CD4-positive, alpha-beta T cell (primary cell): ENCODE results near the gene GFPT2. TPM values are rescaled to one million over a fixed set of nuclear protein-coding genes. Genes with fewer than 3 reads are reported as not detected.

Source experiments
- ATAC-seq: fragments of 200-7000 bp; cut with Tn5 transposase; one replicate; pipeline ENCODE4 v1.10.0; 2022; ENCODE audit warnings: mild to moderate bottlenecking; ENCODE audit not compliant: poor library complexity
- CTCF ChIA-PET: fragments of 350-600 bp; sonication (Branson Sonifier 250); formaldehyde crosslinking; loops from one replicate; lab custom pipeline; 2021; ENCODE audit warnings: antibody characterized with exemption, inconsistent platforms; lab: Charles Lee
- POLR2A ChIA-PET: fragments of 350-600 bp; sonication (Branson Sonifier 250); formaldehyde crosslinking; loops from one replicate; lab custom pipeline; 2021; ENCODE audit warnings: antibody characterized with exemption, inconsistent platforms; lab: Charles Lee
- DNase-seq, 14 experiments: peaks; one replicate each; pipeline ENCODE4 v3.0.0-alpha.2; 2013 to 2020; ENCODE audit warnings: mixed read lengths in 2 of 14
- H3K27ac ChIP-seq, 2 donors: one replicate each; pipeline versions ENCODE4 v1.5.1 to v1.7.0; 2013; ENCODE audit warnings: low read length in 2 of 2, low read depth in 1 of 2, mild to moderate bottlenecking in 1 of 2
- H3K27me3 ChIP-seq, 2 experiments: 1 replicate in 1 of 2; 2 replicates in 1 of 2; pipeline versions ENCODE4 v1.6.1 to v1.7.0; 2013; ENCODE audit warnings: low read length in 2 of 2, control low read depth in 1 of 2, mild to moderate bottlenecking in 1 of 2, moderate library complexity in 1 of 2; ENCODE audit not compliant: insufficient read depth in 2 of 2, control insufficient read depth in 1 of 2
- H3K36me3 ChIP-seq: one replicate; pipeline ENCODE4 v1.6.1; 2013; ENCODE audit warnings: low read length, control low read depth; ENCODE audit not compliant: insufficient read depth
- H3K4me1 ChIP-seq: one replicate; pipeline ENCODE4 v1.6.1; 2013; ENCODE audit warnings: low read length, control low read depth; ENCODE audit not compliant: insufficient read depth
- H3K4me3 ChIP-seq: one replicate; pipeline ENCODE4 v1.5.1; 2013; ENCODE audit warnings: mild to moderate bottlenecking, low read length, moderate library complexity
- H3K9me3 ChIP-seq, 2 experiments: 1 replicate in 1 of 2; 2 replicates in 1 of 2; pipeline versions ENCODE4 v1.6.1 to v1.7.0; 2013; ENCODE audit warnings: low read length in 2 of 2, mild to moderate bottlenecking in 2 of 2, control low read depth in 1 of 2, moderate library complexity in 1 of 2; ENCODE audit not compliant: control insufficient read depth in 1 of 2, insufficient read depth in 1 of 2
- H3K27ac Mint-ChIP-seq: one replicate; pipeline ENCODE4 v1.8.0; 2020; ENCODE audit warnings: mixed read lengths
- H3K27me3 Mint-ChIP-seq: one replicate; pipeline ENCODE4 v1.8.0; 2021; ENCODE audit warnings: mixed read lengths
- H3K36me3 Mint-ChIP-seq: one replicate; pipeline ENCODE4 v1.8.0; 2021; ENCODE audit warnings: low read depth, mixed read lengths
- H3K4me1 Mint-ChIP-seq: one replicate; pipeline ENCODE4 v1.8.0; 2021; ENCODE audit warnings: low read depth, mixed read lengths
- H3K4me3 Mint-ChIP-seq: one replicate; pipeline ENCODE4 v1.8.0; 2020; ENCODE audit warnings: mild to moderate bottlenecking, mixed read lengths
- H3K9me3 Mint-ChIP-seq: one replicate; pipeline ENCODE4 v1.8.0; 2020; ENCODE audit warnings: mixed read lengths
- CTCF ChIP-seq: fragments of 200-600 bp; IDR thresholded peaks from one replicate; pipeline ENCODE4 v1.8.0; 2022; ENCODE audit warnings: antibody characterized with exemption, mild to moderate bottlenecking
- intact Hi-C, 2 experiments: fragments of 100-400 bp; cut with DNase I in 1 of 2; cut with micrococcal nuclease in 1 of 2; formaldehyde crosslinking; loops; one replicate each; pipeline versions ENCODE4 v1.15.1 to v1.9.0; 2023 to 2025; cut with DNase I, micrococcal nuclease
- total RNA-seq, 174 experiments: library from RNA in 2 of 174; stranded (reverse) in 2 of 174; gene quantifications; one replicate each; pipeline ENCODE4 v1.2.3 and lab custom pipeline; 2021 to 2026

GFPT2 gene
- total RNA-seq, 2 experiments from 2014 or later, result 1.1 to 1.5 TPM

GRCh38 chr5:180291234-180291940, 61.7 kb downstream of the GFPT2 start:
- Histone ChIP-seq H3K27ac (no peak overlapping the region), H3K4me1 (peaks cover 44% of the 10 kb centered on the region), H3K27me3 (no peaks in the 10 kb centered on the region), H3K4me3 (peak overlapping the region; percentile 57), H3K9me3 (no peaks in the 10 kb centered on the region), H3K36me3 (peaks cover 14% of the 10 kb centered on the region)
- Mint-ChIP-seq H3K36me3 (peaks cover 33% of the 10 kb centered on the region), H3K9me3 (no peaks in the 10 kb centered on the region), H3K4me1 (peaks cover 51% of the 10 kb centered on the region), H3K27ac (peak overlapping the region; percentile 90), H3K4me3 (peak overlapping the region; percentile 89), H3K27me3 (no peaks in the 10 kb centered on the region)
- ATAC-seq, result peak; percentile 22
- no peak for DNase-seq
- CTCF ChIA-PET, result interaction anchor here (1.6 to 8.5 kb wide), 3 partner anchors 24 to 82 kb away, joined by 3 to 93 read pairs (median 34); partner anchors contain the start of gene RASGEF1C
- intact Hi-C loops, result loop anchor here (5.0 to 10.0 kb wide), 6 partner anchors 181 to 614 kb away; partner anchors contain the start of genes MGAT4B (in 1 of the 2), RNF130 (in 1 of the 2) and ZFP62 (in 1 of the 2)
- POLR2A ChIA-PET, result interaction anchor here (1.2 to 3.8 kb wide), 2 partner anchors 23 to 62 kb away, joined by 3 to 29 read pairs; partner anchors contain the start of gene GFPT2
- TF ChIP-seq CTCF, result peak; percentile 24

GRCh38 chr5:180290568-180291233, 62.4 kb downstream of the GFPT2 start:
- no peak overlapping the region for H3K27ac ChIP-seq
- ChIA-PET CTCF (interaction anchor here (1.6 to 8.5 kb wide), 3 partner anchors 24 to 81 kb away, joined by 3 to 93 read pairs (median 34); partner anchors contain the start of gene RASGEF1C), POLR2A (interaction anchor here (1.2 kb wide), 1 partner anchor 63 kb away, joined by 3 read pairs; the partner anchor contains the start of gene GFPT2)
- no peaks in the 10 kb centered on the region for H3K27me3 Mint-ChIP-seq
- intact Hi-C loops, result loop anchor here (5.0 to 10.0 kb wide), 6 partner anchors 182 to 613 kb away; partner anchors contain the start of genes MGAT4B (in 1 of the 2), RNF130 (in 1 of the 2) and ZFP62 (in 1 of the 2)
- peaks cover 43% of the 10 kb centered on the region for H3K4me1 ChIP-seq
- no peak for TF ChIP-seq CTCF
- peak overlapping the region; percentile 89 for H3K4me3 Mint-ChIP-seq
- no peaks in the 10 kb centered on the region for H3K9me3 ChIP-seq
- DNase-seq (no peak), ATAC-seq (no peak)
- H3K27ac Mint-ChIP-seq, result peak overlapping the region; percentile 90
- H3K27me3 ChIP-seq, result no peaks in the 10 kb centered on the region
- peaks cover 14% of the 10 kb centered on the region for H3K36me3 ChIP-seq
- peaks cover 51% of the 10 kb centered on the region for H3K4me1 Mint-ChIP-seq
- H3K9me3 Mint-ChIP-seq, result no peaks in the 10 kb centered on the region
- H3K36me3 Mint-ChIP-seq, result peaks cover 35% of the 10 kb centered on the region
- peak overlapping the region; percentile 57 for H3K4me3 ChIP-seq

- peaks cover 42% of the 10 kb centered on the region for H3K36me3 Mint-ChIP-seq
- peaks cover 43% of the 10 kb centered on the region for H3K4me1 ChIP-seq
- no peak overlapping the region for H3K27ac ChIP-seq
- DNase-seq, result no peak
- no peaks in the 10 kb centered on the region for H3K9me3 ChIP-seq
- TF ChIP-seq CTCF, result no peak
- H3K4me1 Mint-ChIP-seq, result peaks cover 57% of the 10 kb centered on the region
- ChIA-PET POLR2A (no interaction called here), CTCF (interaction anchor here (1.6 to 8.5 kb wide), 3 partner anchors 25 to 81 kb away, joined by 3 to 93 read pairs (median 34); partner anchors contain the start of gene RASGEF1C)
- peak overlapping the region; percentile 90 for H3K27ac Mint-ChIP-seq
- H3K27me3 Mint-ChIP-seq, result no peaks in the 10 kb centered on the region
- H3K36me3 ChIP-seq, result peaks cover 17% of the 10 kb centered on the region
- ATAC-seq, result no peak
- no peaks in the 10 kb centered on the region for H3K9me3 Mint-ChIP-seq
- intact Hi-C loops, result loop anchor here (5.0 to 10.0 kb wide), 6 partner anchors 182 to 613 kb away; partner anchors contain the start of genes MGAT4B (in 1 of the 2), RNF130 (in 1 of the 2) and ZFP62 (in 1 of the 2)
- peak overlapping the region; percentile 89 for H3K4me3 Mint-ChIP-seq
- no peak overlapping the region for H3K4me3 ChIP-seq
- H3K27me3 ChIP-seq, result no peaks in the 10 kb centered on the region
Measured at GRCh38 chr5:180289966-180290365, 63.2 kb downstream of the GFPT2 start.
